Measurements from ENCODE around the gene CHTF18. TPM values are rescaled to one million over a fixed set of nuclear protein-coding genes. Genes with fewer than 3 reads are reported as not detected.

CHTF18 gene
- total RNA-seq, 1 donor from 2014 or later, result 49.7 TPM

DNA sequence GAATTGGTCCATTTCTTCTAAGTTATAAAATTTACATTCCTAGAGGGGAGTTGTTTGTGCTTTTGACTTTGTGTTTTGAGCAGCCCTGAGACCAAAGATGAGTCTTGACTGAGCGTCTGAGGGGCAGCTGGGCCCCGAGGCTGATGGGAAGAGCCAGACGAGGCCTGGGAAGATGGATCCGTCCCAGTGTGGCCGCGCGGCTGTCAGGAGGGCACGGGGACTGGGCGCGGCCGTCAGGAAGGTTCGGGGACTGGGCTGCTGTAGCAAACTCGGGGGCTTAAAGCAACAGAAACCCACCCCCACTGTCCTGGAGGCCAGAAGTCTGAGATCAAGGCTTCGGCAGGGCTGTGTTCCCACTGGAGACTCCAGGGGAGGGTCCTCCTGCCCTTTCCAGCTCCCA lies 50.3 kb downstream of the CHTF18 start:
- TF ChIP-seq, protein P1, sequence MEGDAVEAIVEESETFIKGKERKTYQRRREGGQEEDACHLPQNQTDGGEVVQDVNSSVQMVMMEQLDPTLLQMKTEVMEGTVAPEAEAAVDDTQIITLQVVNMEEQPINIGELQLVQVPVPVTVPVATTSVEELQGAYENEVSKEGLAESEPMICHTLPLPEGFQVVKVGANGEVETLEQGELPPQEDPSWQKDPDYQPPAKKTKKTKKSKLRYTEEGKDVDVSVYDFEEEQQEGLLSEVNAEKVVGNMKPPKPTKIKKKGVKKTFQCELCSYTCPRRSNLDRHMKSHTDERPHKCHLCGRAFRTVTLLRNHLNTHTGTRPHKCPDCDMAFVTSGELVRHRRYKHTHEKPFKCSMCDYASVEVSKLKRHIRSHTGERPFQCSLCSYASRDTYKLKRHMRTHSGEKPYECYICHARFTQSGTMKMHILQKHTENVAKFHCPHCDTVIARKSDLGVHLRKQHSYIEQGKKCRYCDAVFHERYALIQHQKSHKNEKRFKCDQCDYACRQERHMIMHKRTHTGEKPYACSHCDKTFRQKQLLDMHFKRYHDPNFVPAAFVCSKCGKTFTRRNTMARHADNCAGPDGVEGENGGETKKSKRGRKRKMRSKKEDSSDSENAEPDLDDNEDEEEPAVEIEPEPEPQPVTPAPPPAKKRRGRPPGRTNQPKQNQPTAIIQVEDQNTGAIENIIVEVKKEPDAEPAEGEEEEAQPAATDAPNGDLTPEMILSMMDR (conservative IDR thresholded peaks at IDR 0.05; ENCODE audit: low read depth, low read length), result no peak
- DNase-seq (ENCODE audit: low read depth), result no peak
- H3K4me3 ChIP-seq (ENCODE audit: low read depth, low read length), result no peak overlapping the region

DNA sequence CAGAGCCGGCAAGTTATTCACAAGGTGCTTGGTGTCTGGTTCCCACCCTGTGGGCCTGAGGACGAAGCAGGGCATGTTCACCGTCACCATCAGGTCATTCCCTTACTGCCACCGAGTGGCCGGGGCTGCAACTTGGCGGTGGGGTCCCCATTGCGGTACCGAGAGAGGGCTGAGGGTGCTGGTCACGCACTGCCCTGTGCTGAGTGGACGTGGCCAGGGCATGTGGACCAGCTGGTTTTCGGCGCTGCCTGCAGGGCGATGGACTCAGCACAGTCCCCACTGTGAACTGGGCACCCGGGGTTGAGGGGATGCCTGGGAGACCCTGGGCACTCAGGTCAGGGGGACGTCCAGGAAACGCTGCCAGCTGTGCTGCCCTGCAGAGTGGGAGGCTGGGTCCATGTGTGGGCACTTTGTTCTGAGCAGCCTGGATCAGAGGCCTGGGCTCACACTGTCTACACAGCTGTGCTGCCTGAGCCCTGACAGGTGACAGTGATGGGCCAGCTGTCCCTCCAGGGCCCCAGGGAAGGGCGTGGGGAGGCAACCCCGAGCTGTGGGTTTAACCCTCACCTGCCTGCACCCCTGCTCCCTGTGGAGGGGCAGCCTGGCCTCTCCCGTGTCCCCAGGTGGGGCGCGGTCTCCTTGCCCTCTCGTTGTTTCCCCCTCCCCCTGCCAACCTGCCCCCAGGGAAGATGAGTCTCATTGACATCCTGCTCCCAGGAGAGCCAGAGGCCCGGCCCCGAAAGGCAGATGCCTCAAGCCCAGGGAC lies 51.4 kb downstream of the CHTF18 start:
- DNase-seq (ENCODE audit: low read depth), result no peak
- TF ChIP-seq, protein P1 (conservative IDR thresholded peaks at IDR 0.05; ENCODE audit: low read depth, low read length), result no peak
- no peak overlapping the region for H3K4me3 ChIP-seq (ENCODE audit: low read depth, low read length)

DNA sequence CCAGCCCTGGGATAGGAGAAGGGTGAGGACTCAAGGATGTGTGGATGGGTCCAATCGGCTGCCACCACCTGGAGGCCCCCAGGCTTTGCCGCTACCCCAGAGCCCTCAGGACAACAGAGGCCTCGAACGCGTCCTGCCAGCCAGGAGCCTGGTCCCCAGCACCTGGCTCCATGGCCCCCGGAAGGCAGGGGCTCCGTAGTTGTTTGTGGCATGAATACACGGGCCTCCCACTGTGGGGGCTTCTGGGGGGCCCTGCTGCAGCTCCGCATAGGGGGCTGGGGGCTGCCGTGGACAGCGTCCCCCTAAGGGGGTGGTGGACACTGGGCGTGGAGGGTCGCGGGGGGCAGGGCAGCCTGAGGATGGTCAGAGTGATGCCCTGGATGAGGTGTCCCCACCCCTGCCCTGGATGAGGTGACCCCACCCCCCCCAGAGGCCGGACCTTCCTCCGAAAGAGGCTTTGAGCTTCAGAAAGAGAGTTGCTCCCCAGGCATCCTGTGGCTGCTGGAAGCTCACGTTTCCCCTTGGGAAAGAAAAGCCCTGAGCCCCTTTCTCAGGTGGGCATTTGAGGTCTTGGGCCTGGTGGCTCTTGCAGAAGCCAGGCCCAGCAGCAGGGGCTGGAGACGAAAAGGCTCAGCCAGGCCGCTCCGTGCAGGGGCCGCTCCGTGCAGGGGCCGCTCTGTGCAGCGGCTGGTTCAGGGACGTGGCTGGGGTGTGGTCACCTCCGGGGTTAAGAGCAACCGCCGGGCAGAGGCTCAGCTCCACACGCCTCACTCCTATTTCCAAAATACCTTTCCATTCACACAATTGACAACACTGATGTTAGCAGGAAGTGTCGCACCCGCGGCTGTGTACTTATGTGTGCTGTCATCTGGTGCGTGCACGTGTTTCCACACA lies 52.4 kb downstream of the CHTF18 start:
- no peak for DNase-seq (ENCODE audit: low read depth)
- H3K4me3 ChIP-seq (ENCODE audit: low read depth, low read length), result no peak overlapping the region
- TF ChIP-seq, protein P1 (conservative IDR thresholded peaks at IDR 0.05; ENCODE audit: low read depth, low read length), result no peak

DNA sequence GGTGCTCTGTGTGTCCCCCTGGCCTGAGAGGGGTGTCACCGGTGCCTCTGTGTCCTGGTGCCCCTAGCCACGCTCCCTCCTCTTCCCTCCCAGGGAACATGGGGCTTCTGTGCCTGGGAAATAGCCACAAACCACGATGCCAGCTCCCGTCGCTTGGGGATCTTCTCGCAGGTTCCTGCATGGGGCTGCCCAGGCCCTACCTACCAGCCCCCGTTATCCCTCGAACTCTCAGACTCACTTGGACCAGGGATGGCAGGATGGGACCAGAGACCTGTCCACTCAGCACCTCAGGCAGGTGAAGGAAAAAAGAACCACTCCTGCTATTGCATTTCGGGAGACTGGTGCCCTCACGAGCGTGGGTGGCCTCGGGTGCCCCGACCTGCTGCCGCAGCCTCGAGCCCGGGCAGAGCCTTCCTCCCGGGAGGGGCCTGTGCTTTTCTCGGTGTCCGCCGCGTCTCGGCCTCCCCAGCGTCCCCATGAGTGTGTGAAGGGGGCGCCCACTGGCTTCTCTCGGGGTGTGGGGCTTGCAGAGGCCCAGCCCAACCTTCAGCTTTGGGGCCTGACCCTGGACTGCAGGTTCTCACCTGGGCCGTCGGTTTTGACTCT lies 53.1 kb downstream of the CHTF18 start:
- no peak overlapping the region for H3K4me3 ChIP-seq (ENCODE audit: low read depth, low read length)
- no peak for DNase-seq (ENCODE audit: low read depth)
- TF ChIP-seq, protein P1 (conservative IDR thresholded peaks at IDR 0.05; ENCODE audit: low read depth, low read length), result no peak

DNA sequence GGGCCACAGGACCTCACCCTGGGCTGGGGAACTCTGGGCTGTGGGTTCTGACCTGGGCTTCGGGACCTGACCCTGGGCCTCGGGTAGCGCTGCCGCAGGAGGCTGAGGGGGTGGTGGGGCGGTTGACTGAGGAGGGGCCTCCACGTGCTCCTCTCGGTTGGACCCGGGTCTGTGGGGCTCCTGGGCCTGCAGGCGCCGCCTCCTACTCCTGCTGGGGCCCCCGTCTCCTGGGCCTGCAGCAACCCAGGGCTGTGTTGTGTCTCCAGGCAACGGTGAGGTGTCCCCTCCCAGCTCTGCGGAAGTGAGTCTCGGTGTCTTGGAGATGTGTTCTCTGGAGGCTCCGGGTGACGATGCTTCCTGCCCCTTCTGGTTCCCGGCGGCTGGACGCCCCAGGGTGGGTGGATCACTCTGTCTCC lies 53.6 kb downstream of the CHTF18 start:
- H3K4me3 ChIP-seq (ENCODE audit: low read depth, low read length), result no peak overlapping the region
- no peak for DNase-seq (ENCODE audit: low read depth)
- TF ChIP-seq, protein P1 (conservative IDR thresholded peaks at IDR 0.05; ENCODE audit: low read depth, low read length), result no peak

DNA sequence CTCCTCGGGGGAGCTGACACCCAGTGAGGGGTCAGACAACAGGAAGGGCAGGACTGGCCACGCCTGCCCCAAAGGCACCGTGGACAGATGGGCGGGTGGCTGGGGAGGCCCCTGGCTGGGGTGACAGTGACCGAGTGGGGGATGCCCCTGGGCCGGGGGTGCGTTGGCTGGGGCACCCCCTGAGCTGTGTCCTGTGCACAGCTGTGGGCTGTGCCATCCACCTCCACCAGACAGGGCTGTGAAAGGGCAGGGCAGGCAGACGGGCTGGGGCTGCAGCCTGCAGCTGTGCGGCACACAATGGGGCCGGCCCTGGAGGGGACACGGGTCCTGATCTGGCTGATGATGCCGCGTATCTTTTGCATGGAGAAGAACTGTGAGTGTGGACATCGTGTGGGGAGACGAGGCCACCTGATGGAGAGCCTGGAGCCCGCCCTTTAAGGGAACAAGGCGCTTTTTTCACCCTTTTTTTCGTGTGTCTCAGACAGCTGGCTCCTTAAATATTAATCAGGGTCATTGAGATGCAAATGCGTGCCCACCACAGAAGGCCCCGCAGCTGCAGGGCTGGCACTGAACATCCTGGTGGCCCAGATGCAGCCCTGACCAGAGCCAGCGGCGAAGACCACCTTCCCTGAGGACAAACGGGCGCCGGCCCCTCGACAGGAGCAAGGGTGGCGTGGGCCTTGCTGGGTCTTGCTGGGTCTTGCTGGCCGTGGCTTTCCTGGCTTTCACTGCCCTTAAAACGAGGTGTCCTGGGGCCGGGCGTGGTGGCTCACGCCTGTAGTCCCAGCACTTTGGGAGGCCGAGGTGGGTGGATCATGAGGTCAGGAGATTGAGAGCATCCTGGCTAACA lies 54.5 kb downstream of the CHTF18 start:
- DNase-seq (ENCODE audit: low read depth), result no peak
- no peak overlapping the region for H3K4me3 ChIP-seq (ENCODE audit: low read depth, low read length)
- TF ChIP-seq, protein P1 (conservative IDR thresholded peaks at IDR 0.05; ENCODE audit: low read depth, low read length), result no peak

Measured in epithelial cell of proximal tubule (primary cell).